ENCODE measurements around the gene SH3PXD2A.
"Not testable (repeated sequence)": the region's sequence is repeated elsewhere in the genome, so short reads cannot be mapped to it uniquely, and the experiment has no call there.

Gene SH3PXD2A

DNA sequence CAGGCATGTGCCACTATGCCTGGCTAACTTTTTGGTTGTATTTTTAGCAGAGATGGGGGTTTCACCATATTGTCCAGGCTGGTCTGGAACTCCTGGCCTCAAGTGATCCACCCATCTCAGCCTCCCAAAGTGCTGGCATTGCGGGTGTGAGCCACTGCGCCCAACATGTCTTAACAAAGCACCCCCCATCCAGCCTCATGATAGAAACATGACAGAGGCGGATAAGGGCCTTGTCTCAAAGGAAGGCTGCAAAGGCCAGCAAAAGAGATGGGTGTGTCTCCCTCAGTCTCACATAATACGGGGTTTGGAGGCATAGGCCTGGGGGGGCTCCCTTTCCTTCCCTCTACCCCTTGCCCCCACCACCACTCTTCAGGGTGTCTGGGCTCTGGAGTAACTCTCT, 93.2 kb downstream of the SH3PXD2A start:
- DNase-seq: no peak

- DNase-seq: no peak
These were observed 94.1 kb downstream of the SH3PXD2A start for GRCh38 chr10:103761075-103761920.

- DNase-seq: not testable (repeated sequence)
These were observed 95.1 kb downstream of the SH3PXD2A start for GRCh38 chr10:103760233-103760632.

DNA sequence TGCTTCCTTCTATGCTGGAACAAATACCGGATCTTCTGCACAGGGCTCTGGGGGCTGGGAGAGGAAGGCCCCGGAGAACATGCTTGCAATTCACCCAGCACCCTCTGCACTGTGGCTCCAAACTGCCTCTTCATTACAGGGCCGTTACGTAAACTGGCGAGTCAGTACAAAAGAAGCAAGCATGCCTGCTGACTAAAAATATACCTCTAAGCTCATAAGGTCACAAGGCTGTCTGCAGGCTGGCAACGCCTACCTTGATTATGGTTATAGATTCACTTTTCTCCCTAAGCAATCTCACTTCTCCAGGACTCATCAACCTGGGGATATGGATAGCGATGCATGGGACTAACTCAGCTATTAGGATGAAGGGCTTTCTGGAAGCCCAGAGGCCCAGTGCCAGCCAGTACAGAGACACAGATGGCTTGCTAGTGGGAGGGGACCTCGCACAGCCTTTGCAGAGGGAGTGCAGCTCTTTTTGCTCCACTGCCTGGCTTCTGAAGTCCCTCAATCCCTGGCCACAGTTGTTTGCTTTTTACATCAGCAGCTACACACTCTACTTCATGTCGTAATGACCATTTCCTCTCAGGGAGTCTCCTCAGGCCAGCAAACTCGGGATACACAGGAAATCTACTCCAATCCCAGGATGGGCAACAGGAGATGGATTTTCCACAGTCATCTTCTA, 96.1 kb downstream of the SH3PXD2A start:
- peak in 1 of 4 experiments; percentile 11 for DNase-seq

GRCh38 chr10:103758294-103758681, 97.1 kb downstream of the SH3PXD2A start:
- no peak for DNase-seq

- DNase-seq: no peak
These were observed 97.7 kb downstream of the SH3PXD2A start for GRCh38 chr10:103757531-103758293.

GRCh38 chr10:103756277-103756869, 99.0 kb downstream of the SH3PXD2A start:
- no peak for DNase-seq

DNA sequence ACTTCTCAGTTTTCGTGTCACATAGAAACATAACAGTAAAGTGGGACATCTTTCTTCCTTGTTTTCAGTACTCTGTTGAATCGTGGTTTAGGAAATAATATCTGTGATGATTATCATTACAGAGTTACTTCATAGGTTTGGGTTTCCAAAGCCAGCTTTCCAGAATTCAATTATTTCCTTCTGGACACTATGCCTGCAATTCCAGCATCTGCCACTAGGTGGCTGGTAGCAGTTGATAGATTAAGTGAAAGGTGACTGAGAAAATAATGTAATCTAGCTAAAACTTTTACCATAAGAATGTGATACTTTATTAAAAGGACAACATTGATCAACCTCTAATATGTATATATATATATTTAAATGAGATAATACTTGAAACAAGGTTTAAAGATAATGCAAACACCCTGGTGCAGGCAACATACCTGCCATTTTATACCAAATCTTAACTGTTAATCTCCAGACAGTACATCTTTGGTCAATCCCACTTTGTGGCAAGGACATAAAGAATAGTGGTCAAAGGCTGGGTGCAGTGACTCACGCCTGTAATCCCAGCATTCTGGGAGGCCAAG, 102.6 kb downstream of the SH3PXD2A start:
- no peak for DNase-seq

DNA sequence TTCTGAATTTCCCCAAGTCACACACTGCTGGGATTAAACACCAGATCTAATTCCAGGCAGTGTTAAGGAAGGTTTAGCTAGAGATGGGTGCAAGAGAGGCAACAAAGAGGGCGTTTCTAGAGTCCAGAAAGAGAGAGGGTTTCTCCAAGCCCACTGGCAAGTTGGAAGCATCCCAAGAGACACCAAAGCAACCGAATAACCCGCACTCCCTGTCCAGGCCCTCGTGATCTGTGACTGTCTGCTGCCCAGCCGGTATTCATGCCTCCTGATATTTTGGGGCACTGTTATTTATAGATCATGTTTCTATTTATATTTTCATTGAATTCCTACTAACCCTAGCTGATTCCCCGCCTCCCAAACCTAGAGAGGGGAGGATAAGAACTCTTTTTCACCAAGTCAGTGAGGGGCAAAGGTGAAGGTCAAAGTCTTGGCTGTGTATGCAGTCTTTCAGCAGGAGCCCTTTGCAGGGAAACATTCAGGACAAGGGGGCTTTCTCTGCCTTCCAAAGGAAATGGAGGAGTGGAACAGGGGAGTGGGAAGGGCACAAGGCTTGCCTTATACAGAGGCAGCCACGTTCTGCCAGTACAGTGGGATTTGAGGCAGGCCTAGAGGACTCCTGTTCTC, 103.6 kb downstream of the SH3PXD2A start:
- DNase-seq: no peak

- DNase-seq: no peak
These were observed 104.5 kb downstream of the SH3PXD2A start for GRCh38 chr10:103750836-103751235.

GRCh38 chr10:103749779-103750178, 105.6 kb downstream of the SH3PXD2A start:
- DNase-seq: no peak

GRCh38 chr10:103748020-103748419, 107.4 kb downstream of the SH3PXD2A start:
- DNase-seq: no peak

- DNase-seq: no peak
These were observed 108.0 kb downstream of the SH3PXD2A start for GRCh38 chr10:103747193-103747865.

DNA sequence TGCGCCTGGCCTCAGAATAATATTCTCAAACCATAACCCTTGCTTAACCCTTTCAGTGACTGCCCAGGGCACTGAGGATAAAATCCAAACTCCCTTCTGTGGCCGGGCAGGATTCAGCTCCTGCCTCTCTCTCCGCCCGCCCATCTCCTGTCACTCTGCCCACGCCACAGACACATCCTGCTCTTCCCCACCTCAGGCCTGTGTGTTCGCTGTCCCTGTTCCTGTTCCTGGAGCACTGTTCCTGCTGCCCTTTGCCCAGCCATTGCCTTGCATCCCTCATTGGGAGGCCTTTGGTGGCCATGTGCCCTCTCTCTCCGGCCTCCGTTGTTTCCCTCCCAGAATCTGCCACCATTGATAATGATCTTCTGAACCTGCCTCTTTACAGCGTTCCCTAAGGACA, 108.8 kb downstream of the SH3PXD2A start:
- no peak for DNase-seq

DNA sequence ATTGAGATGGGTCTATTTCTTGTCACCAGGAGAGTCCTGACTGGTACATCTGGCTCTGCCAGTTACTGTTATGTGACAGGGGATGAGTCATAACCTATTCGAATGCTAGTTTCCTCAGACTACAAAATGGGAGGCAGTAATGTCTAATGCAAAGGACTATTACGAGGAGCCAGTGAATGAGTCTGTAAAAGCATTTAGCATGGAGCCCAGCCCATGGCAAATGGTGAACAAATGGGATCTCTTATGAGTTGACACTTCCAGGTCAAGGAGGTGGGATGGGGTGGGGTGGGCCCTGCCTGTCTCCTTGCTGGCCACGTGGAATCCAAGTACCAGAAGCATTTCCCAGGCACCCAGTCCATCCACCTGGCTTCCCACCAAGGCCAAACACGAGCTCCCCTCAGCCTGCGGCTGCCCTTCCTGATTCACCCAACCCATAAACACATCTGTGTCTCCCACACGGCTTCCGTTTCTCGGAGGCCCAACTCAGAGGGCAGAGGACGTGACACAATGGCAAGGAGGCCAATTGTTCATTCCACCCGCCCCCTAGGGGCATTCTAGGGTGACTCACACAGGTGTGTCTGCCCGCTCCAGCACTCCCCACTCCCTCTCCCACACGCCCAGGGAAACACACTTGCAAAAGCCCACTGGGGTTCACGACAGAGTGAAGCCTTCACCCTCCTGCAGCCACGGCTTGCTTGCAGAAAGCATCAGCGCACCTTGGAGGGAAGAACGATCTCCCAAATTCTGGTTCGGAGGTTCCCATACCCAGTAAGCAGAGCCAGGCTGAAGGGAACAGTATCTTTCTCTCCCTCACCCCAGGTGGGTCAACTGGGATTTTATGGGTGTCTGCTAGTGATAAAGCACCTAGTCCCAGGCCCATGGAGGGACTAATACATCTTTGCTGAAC, 109.8 kb downstream of the SH3PXD2A start:
- DNase-seq: no peak

GRCh38 chr10:103742824-103743223, 112.6 kb downstream of the SH3PXD2A start:
- DNase-seq: no peak

- no peak for DNase-seq
These were observed 114.8 kb downstream of the SH3PXD2A start for GRCh38 chr10:103740611-103741010.

DNA sequence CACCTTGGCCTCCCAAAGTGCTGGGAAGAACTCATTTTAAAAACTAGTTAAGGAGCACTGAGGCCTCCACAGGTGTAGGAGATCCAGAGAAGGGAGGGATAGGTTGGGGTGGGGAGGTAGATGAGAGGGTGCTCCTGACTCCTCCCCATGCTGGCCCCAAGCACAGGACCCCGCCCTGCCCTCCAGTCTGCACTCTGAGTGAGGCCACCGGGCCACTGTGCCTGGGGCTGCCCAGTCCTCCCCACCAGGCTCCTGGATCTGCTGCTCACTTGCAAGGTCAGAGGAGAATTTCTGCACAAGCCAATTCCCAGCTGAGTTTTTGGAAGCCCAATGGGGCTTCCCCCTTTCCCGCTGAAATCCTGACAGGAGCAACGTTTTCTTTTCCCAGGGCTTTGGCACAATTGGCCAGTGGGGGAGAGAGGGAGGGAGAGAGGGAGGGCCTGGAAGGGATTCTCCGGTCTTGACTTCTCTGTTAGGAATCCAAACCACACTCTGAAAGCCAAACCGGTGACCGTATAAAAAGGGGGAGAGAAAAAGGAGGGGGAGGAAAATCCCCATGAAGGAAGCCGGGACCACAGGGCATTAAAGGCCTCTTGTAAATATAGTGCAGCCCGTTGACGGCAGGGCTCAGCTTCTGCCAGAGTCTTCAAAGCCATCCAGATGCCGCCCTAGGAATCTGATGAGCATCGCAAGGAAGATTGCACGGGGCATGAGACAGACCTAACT, 116.2 kb downstream of the SH3PXD2A start:
- DNase-seq: no peak

DNA sequence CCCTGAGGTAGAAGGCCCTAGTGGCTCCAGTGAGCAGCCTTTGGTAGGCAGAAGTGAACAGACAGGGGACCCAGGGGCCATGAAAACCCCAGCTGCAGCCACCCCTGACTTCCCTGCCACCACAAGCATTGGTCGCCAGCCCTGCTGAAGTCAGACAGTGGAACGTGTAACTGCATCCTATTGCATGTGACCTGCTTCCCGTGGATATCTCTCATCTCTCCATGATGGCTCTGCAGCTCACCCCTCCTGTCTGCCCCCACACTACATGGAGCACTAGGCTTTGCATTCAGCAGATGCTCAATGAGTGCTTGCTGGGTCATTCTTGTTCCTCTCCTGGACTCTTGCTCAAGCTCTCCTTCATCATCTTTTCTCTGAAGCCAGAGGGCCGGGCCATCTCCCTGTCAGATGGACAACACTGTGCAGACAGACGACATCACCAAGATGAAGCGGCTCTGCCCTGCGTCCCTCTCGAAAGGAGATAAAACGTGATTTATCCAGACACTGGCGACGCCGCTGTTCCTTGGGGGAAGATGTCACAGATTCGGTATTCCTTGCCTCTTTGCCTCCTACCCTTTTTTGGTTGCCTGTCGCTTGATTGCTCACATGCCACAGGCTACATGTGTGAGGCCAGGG, 117.5 kb downstream of the SH3PXD2A start:
- DNase-seq: no peak
